Mesodermal cell (in vitro differentiated cells): Measurements from ENCODE around the gene PYM1.

Source experiments
- H3K27ac ChIP-seq: 2 replicates; pipeline ENCODE4 v1.7.0; 2013; ENCODE audit warnings: mild to moderate bottlenecking, low read depth, low read length, moderate library complexity; ENCODE audit not compliant: severe bottlenecking
- H3K36me3 ChIP-seq: 2 replicates; pipeline ENCODE4 v1.7.1; 2013; ENCODE audit warnings: mild to moderate bottlenecking, low read length, moderate library complexity; ENCODE audit not compliant: control insufficient read depth, insufficient read depth
- H3K4me1 ChIP-seq: one replicate; pipeline ENCODE4 v1.7.1; 2013; ENCODE audit warnings: mild to moderate bottlenecking, low read length; ENCODE audit not compliant: insufficient read depth, control insufficient read depth, poor library complexity, severe bottlenecking
- H3K4me3 ChIP-seq: 2 replicates; pipeline ENCODE4 v1.7.0; 2013; ENCODE audit warnings: low read length, control low read depth, mild to moderate bottlenecking; ENCODE audit not compliant: insufficient read depth, poor library complexity, severe bottlenecking; ENCODE audit errors: extremely low read depth
- H3K9me3 ChIP-seq: 2 replicates; pipeline ENCODE4 v1.7.1; 2013; ENCODE audit warnings: mild to moderate bottlenecking, low read length, moderate library complexity; ENCODE audit not compliant: control insufficient read depth
- WGBS, 2 experiments: methylation state at CpG; one replicate each; pipeline ENCODE4 v1.1.5; 2013; ENCODE audit warnings: missing lambda C conversion rate in 2 of 2; ENCODE audit not compliant: insufficient coverage in 2 of 2; 5-methylcytosine and 5-hydroxymethylcytosine counted together

Gene PYM1

DNA sequence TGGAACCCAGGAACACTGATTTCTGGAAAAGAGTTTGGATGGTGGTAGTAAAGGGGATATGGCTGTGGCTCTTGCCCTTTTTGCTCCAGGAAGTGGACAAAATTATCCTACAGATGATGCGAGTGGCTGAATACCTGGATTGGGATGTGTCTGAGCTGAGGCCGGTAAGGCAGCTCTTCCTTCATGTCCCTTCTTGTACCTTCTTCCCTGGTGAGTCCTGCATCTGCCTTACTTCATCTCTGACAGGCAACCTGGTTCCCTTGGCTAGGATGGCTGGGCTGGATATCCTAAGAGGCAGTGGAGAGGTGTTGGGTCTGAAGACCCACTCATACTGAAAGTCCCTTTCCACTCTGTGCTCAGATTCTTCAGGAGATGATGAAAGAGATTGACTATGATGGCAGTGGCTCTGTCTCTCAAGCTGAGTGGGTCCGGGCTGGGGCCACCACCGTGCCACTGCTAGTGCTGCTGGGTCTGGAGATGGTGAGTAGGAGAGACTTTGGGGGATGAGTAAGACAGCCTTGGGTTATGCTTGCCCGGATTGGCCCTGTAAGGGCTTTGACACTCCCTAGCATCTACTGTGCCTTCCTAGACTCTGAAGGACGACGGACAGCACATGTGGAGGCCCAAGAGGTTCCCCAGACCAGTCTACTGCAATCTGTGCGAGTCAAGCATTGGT is 11.3 kb upstream of the PYM1 start:
- H3K9me3 ChIP-seq: no peaks in the 10 kb centered on the region
- H3K36me3 ChIP-seq: peaks cover 47% of the 10 kb centered on the region
- H3K27ac ChIP-seq: no peak overlapping the region
- no peak overlapping the region for H3K4me3 ChIP-seq
- H3K4me1 ChIP-seq: peaks cover 8% of the 10 kb centered on the region
- WGBS, 2 experiments: 95 to 97% methylated on average over 4 to 8 of the region's 8 CpGs

DNA sequence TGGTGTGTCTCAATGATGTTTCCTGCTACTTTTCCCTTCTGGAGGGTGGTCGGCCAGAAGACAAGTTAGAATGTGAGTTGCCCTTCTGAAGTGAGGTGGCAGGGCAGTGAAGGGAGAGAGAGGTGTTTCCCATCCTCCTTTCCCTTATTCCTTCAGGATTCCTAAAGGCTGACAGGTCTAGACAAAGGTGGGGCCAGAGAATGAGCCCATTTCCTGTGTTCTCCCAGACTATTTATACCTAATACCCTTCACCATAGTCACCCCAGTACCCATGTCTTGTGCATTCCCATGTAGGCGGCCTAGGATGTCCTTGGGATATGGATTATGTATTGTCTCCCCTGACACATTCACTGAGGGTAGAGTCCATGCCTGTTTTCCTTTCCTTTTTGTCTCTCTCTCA is 10.3 kb upstream of the PYM1 start:
- 100% methylated on average over 1 of the region's 2 CpGs; no CpG with 5 or more reads in 1 of the 2 experiments for WGBS, 2 experiments
- Histone ChIP-seq H3K9me3 (no peaks in the 10 kb centered on the region), H3K4me3 (no peak overlapping the region), H3K4me1 (peaks cover 15% of the 10 kb centered on the region), H3K36me3 (peaks cover 45% of the 10 kb centered on the region), H3K27ac (no peak overlapping the region)

DNA sequence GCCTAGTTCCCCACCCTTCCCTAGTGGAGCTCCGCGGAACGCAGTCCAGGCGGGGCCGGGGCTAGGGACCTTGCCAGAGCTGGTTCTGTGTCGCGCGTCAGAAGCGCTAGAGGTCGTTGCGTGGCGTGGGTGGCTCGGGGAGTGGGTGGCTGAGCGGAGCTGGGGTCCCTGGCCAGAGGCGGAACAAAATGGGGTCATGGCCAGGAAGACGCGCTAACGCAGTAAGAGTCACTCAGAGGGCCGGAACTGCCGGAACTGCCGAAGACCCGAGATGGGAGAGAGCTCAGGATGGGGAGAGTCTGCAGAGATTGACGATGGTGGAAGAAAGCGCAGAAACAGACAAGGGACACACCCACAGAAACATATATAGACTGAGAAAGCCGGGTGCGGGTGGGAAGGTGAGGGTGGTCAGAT is 8.1 kb upstream of the PYM1 start:
- 94 to 95% methylated on average over 17 to 23 of the region's 26 CpGs for WGBS, 2 experiments
- Histone ChIP-seq H3K4me1 (peaks cover 28% of the 10 kb centered on the region), H3K27ac (no peak overlapping the region), H3K9me3 (no peaks in the 10 kb centered on the region), H3K4me3 (no peak overlapping the region), H3K36me3 (peaks cover 29% of the 10 kb centered on the region)

DNA sequence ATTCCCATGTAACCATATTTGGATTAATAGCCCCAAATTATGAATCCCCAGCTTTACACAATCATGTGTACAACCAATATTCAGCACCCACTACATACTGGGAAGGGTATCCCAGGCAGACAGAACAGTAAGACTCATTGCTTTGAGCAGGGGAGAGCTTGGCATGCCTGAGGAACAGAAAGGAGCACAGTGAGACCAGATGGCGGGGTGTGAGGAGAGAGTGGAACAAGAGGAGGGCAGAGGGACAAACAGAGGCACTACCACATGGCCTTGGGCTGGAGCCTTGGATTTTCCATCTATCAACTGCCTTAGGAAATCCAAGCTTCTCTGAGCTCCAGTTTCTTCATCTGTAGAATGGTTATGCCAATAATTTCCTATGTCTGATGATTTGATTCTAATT is 7.1 kb upstream of the PYM1 start:
- 71 to 100% methylated on average over 1 of the region's 1 CpG for WGBS, 2 experiments
- H3K9me3 ChIP-seq: no peaks in the 10 kb centered on the region

DNA sequence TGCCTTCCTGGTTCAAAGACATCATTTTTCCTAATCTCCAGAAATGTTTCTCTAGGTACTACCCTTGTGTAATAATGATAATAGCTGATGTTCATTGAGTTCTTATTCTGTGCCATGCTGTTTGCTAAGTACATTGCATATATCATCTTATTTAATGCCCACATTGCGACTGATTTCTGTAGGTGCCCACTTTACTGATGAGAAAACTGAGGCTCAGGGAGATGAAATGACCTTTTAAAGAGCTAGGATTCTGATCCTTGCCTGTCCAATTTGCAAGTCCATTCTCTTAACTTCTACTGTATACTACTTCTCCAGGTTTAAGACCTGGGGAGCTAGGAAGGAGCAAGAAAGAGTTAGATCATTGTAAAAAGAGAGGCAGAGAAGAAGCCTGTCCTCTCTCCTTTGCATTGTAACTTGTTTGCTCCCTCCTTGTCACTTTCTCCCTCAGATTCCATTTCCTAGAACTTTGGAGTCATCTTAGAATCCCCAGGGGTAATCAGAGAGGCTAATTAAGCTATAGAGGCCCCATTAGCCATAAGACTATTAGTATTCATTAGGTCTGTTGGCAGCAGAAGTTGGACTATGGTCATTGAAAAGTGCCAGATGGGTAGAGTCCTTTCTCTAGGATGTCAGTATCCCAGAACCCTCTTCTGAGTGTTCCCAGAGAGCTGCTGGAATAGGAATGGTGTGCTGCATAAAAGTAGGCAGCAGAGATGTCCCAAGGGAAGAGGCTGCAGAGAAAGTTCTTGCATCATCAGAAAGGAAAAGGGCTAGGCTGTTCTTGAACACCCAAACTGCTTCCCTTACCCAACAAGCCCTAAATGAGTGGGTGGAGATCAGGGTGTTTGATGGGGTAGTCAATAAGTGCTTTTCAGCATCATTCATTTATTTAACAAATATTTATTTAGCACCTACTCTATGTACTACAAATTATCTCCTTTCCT is 6.4 kb upstream of the PYM1 start:
- H3K9me3 ChIP-seq: no peaks in the 10 kb centered on the region
- H3K4me3 ChIP-seq: no peak overlapping the region
- peaks cover 18% of the 10 kb centered on the region for H3K36me3 ChIP-seq
- no CpG with 5 or more reads among the region's 1 CpG for WGBS, 2 experiments
- H3K4me1 ChIP-seq: peaks cover 39% of the 10 kb centered on the region
- H3K27ac ChIP-seq: no peak overlapping the region

More for the DNA sequence above, 7.1 kb upstream of the PYM1 start:
- no peak overlapping the region for H3K27ac ChIP-seq
- H3K4me3 ChIP-seq: no peak overlapping the region
- peaks cover 32% of the 10 kb centered on the region for H3K4me1 ChIP-seq
- peaks cover 24% of the 10 kb centered on the region for H3K36me3 ChIP-seq

DNA sequence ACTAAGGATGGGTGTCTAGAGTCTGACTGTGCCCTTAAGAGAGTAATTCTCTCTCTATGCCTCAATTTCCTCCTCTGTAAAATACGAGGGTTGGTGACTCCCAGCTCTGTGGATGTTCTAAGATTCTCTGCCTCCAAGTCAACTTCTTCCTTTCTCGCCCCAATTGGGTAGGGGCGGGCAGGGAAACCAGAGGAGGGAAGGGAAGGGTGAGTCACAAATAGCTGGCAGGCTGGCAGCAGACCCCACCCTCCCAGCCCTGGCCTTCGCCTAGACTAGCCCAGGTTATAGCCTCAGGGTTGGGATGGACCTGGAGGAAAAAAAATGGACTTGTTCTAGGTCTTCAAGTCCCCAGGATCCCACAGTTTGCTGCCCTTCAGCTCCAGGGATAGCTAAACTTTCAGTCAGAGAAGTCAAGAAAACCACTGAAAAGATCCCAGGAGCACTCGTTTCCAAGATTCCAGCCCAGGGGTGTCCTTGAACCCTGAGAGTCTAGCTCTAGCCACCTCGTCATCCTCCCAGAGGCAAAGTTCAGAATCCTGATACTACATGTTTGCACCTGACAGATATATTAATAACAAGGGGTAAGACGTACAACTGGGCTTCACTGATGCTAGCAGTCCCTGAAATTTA is 5.6 kb upstream of the PYM1 start:
- Histone ChIP-seq H3K4me1 (peaks cover 42% of the 10 kb centered on the region), H3K36me3 (peaks cover 10% of the 10 kb centered on the region), H3K27ac (peak overlapping the region; percentile 65), H3K9me3 (no peaks in the 10 kb centered on the region), H3K4me3 (peak overlapping the region; percentile 62)
- WGBS, 2 experiments: 83 to 91% methylated on average over 3 of the region's 7 CpGs

DNA sequence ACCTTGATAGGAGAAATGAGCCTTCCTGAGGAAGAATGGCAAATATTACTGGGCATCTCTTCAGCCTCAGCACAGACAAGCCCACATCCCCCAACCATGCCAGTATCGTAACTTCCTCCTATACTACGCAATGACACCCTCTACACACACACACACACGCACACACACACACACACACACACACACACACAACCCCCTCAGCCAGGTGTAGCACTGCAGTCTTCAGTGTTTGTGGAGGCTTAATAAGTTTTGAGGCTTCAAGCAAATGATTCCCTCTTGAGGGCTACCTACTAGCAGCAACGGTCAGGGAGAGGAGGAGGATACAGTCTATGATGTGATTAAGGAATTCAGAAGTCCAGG is 4.8 kb upstream of the PYM1 start:
- peaks cover 5% of the 10 kb centered on the region for H3K36me3 ChIP-seq
- WGBS, 2 experiments: 45 to 83% methylated on average over 2 of the region's 4 CpGs
- peak overlapping the region; percentile 62 for H3K4me3 ChIP-seq
- peaks cover 42% of the 10 kb centered on the region for H3K4me1 ChIP-seq
- H3K27ac ChIP-seq: peak overlapping the region; percentile 65
- no peaks in the 10 kb centered on the region for H3K9me3 ChIP-seq

DNA sequence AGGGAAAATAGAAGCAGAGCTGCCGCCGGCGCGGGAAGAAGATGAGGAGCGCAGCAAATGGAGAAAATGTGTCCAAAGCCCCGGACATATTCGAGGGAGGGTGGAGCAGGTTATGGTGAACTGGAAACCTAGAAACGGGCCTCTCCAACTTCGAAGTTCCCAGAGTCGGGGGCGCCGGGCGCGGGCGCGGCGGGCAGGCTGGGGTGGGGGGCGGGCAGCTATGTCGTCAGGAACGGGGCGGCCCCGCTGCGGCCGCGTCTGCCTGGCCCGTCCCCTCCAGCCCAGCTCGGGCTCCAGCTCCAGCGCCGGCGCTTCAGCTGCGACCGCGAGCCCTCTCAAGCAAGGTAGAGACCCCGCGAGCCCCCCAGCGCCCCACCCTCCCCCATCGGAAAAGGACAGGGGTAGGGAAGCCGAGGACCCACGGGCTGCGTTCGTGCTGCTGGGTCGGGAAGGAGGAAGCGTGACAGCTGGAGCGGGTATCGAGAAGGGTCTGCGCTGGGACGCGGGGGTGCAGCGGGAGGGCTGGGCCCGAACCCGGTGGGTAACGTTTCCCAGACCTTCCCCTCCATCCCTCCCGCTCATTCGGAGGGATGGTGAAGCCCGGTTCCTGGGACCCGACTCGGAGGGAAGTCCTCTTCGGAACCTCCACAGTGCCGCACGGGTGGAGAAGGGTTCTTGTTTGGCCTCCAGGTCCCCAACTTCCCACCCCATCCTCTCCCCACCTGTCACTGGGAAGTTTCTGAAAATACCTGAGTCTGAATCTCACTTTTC is 4.3 kb upstream of the PYM1 start:
- peak overlapping the region; percentile 62 for H3K4me3 ChIP-seq
- H3K36me3 ChIP-seq: peaks cover under 1% of the 10 kb centered on the region
- peak overlapping the region; percentile 45 for H3K27ac ChIP-seq
- peaks cover 42% of the 10 kb centered on the region for H3K4me1 ChIP-seq
- 1 to 4% methylated on average over 26 to 40 of the region's 60 CpGs for WGBS, 2 experiments
- no peaks in the 10 kb centered on the region for H3K9me3 ChIP-seq

DNA sequence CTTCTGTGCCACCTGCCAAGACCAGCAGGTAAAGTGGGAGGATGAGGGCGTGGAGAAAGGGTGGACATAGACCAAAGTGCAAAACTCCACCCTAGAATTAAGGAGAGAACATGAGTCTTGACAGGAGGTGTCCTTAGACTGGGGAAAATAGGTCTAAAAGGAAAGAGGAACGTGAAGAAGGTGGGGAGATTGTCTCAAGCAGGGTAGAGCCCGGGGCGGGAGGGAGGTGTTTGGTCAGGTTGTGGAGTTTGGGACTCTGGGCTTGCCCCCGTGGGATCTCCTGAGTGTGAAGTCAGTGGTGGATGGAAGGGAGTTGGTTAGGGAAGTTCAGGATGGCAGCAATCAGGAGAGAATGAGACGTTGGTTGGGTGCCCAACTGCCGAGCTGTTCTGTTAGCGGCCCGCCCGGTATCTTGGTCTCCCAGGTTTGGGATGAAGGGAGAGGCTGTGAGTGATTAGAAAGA is 3.7 kb upstream of the PYM1 start:
- peak overlapping the region; percentile 45 for H3K27ac ChIP-seq
- WGBS, 2 experiments: 28 to 34% methylated on average over 9 of the region's 10 CpGs
- peaks cover 42% of the 10 kb centered on the region for H3K4me1 ChIP-seq
- peak overlapping the region; percentile 62 for H3K4me3 ChIP-seq
- H3K36me3 ChIP-seq: peaks cover under 1% of the 10 kb centered on the region
- no peaks in the 10 kb centered on the region for H3K9me3 ChIP-seq

DNA sequence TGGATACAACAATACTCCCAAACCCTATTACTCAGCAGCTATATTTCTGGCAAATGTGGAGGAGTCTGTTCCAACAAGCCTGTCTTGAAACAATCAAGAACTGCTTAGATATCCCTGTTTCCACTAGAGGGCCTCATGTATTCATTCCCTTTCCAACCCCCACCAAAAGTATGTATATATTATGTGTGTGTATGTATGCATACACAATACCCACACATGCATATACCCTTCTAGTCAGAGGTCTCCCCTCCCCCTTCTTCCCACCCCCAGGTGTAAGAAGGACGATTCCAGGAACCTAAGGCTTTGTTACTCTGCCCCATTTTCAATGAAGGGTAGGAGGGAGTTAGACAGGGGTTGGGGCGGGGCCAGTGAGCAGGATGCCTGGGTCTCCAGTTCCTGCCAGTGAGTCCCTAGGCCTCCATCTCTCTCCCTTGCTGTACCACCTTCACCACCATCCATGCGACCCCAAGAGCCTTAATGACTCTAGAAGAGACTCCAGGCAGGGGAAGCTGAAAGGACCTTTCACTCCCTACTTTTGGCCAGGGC is 3.1 kb upstream of the PYM1 start, which contains the start of gene DGKA:
Gene DGKA, plus strand, starts transcription at position 392 of the 546 bp plus-strand sequence. CDS start 5,342 bp downstream, outside the sequence.
- Histone ChIP-seq H3K4me3 (peak within 1 kb of the TSS; percentile 62), H3K9me3 (no peaks in the 10 kb centered on the region), H3K36me3 (peaks cover 5% of the 10 kb centered on the region), H3K27ac (peak within 1 kb of the TSS; percentile 45), H3K4me1 (peaks cover 42% of the 10 kb centered on the region)
- WGBS, 2 experiments: 60% methylated on average over 1 of the region's 3 CpGs; no CpG with 5 or more reads in 1 of the 2 experiments
